NCI-H524 (cell line): ENCODE results near the gene DLX4.
A peak's percentile ranks its signal among the peaks of the same experiment; 100 is the strongest.

Experiments used
- DNase-seq, 2 experiments: peaks; one replicate each; lab custom pipeline; 2025; lab: John Stamatoyannopoulos, UW

The DLX4 gene

GRCh38 chr17:49946964-49947584, 21.9 kb upstream of the DLX4 start:
- DNase-seq, result no peak

- no peak for DNase-seq
Measured at GRCh38 chr17:49949634-49950033, 19.4 kb upstream of the DLX4 start.

GRCh38 chr17:49951362-49952082, 17.5 kb upstream of the DLX4 start:
- no peak for DNase-seq

DNA sequence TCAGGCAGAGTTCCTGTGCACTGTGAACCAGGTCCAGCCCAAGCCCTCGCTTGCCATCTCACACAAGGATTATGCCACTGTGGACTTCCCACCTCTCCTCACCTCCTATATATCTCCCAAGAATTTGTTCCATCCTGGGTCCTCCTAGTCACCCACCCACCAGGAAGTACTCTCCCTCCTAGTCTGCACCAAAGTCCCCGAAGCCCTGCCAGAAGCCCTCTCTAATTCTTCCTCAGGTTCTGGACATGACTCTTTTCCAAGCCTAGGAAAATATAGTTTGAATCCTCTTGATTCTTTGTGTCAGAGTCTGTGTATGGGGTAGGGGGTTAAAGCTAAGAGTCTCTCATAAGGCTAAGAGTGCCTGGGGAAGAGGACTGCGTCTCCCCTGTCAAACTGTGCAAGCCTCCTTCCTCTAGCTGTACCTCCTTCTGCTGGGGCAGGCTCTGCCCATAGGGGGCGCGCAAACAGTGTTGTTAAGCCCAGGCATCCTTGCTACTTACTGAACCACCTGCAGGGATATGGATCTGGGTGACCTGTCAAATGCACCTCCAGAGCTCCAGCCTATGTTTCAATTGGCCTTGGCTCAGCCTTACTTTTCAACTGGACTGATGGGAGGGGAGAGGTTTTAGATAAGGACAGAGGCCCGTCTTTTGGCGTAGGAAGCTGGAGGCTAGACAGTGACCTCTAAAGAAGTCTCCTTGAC, 16.6 kb upstream of the DLX4 start:
- DNase-seq, result peak; percentile 74 to 81

DNA sequence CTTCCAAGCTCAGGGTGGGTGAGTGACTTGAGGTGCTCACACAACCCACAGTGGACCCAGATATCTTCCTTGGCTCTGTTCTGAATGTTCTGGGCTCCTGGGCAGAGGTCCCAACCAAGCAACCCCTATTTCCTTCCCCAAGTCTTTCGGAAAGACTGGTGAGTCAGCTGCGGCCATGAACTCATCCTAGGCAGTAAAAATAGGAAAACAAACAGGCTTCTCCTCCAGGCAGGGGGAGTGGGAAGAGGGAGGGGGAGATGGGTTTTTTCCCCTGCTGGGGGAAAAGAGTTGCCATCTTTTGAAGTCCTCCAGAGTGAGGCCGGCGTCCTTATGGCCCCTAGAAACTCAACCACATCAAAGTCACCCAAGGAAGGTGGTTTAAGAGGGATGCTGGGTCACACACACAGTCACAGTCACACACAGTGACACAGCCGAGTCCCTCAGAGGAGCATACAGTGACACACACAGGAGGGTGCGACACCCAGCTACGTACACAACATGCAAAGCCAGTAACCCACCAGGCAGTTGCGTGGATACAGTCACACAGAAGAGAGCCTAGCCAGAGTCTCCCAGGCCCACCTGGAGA, 16.0 kb upstream of the DLX4 start:
- DNase-seq, result no peak

DNA sequence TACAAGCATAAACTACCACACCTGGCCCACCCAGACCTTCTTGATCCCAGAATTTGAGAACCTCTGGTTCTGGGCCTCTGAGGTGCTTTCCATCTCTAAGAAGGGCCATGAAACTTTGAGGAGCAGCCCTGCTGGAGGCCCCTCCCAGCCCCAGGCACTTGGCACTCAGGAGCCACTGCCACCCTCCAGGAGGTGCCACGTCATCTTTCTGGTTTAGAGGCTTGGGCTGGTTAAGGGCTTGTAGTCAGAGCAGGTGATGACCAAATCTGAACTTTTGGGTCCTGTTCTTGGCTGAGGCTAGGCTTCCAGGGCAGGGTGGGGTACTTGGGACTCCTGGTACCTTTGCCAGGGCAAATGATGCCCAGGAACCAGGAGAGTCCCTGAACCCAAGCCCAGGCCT, 13.8 kb upstream of the DLX4 start:
- no peak for DNase-seq

- DNase-seq, result no peak
Measured at GRCh38 chr17:49956780-49957179, 12.2 kb upstream of the DLX4 start.

- DNase-seq, result no peak
Measured at GRCh38 chr17:49957350-49957749, 11.6 kb upstream of the DLX4 start.

GRCh38 chr17:49958723-49959122, 10.3 kb upstream of the DLX4 start:
- no peak for DNase-seq

DNA sequence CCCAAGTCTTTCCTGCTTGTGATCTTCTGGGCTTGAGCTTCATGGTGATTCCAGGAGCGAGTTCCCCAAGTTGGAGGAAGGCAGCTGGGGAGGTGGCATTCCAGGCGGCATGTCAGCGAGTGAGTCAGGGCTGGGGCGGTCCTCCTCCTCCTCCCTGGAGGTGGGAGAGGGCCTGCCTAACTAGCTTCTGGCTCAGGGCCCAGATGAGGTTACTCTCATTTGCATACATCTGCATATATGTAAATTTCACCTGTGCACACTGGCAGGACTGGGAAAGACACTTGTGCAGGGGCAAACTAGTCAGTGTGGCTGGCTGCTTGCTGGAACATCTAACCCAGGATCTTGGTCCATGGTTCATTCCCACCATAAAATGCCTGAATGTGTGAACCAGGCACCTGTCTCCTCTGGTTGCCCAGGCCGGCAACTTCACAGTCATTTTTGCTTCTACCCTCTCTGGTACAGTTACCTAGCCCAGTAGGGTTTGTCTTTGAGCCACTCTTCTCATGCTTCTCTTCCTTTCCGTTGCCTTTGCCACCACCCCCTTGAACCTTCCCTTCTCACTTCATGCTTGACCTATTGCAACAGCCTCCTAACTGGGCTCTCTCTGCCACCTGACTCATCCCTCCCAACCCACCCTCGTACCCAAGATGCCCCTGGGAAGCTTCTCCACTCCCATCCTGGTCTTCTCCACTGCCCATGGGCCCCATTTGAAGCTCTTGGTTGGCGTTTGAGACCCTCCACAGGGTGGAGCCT, 9.6 kb upstream of the DLX4 start:
- no peak for DNase-seq

DNA sequence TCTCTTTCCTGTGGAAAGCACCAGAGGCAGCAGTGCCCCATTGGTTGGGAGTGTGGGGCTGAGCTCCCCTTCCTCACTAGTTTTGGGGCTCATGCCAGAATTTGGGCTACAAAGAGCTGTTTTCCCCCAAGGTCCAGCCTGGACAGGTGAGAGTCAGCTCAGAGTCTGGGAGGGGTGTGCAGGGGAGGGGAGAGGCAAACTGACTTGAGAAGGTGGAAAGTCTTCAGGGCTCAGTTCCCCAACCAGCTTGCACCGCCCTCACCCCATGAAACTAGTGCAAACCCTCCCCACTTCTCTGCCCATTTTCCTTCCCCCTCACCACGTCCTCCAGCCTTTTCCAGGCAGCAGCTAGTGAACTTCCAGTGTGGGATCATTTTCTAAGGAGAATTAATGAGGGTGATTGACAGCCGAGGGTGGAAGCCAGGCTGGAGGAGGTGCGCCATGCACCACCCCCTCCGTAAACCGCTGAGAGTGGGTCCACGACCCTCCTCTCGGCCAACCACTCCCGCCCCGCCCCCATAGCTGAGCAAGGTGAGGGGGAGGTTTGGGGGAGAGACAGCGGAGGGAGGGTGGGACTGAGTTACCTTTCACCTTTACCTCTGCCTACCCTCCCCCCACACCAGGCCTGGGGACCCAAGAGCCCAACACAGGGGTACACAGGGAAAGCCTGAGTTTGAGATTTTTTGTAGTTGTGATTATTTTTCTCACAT, 6.2 kb upstream of the DLX4 start:
- DNase-seq, result no peak

DNA sequence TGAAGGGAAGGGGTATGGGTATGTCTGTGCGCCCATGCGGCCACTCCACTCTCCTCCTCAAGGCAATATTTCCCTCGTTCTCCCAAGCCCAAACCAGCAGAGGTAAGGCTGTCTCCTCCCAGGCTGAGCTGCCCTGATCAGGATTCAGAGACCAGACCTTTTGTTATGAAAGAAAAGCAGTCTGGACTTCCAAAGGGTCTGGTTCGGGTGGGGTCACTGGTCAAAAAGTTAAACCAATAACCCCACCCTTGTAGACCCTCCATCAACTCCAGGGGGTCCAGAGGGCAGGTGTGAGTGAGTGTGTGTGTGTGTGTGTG, 5.7 kb upstream of the DLX4 start:
- no peak for DNase-seq

- DNase-seq, result no peak
Measured at GRCh38 chr17:49963626-49964302, 5.2 kb upstream of the DLX4 start.

GRCh38 chr17:49964303-49964768, 4.7 kb upstream of the DLX4 start:
- DNase-seq, result no peak

DNA sequence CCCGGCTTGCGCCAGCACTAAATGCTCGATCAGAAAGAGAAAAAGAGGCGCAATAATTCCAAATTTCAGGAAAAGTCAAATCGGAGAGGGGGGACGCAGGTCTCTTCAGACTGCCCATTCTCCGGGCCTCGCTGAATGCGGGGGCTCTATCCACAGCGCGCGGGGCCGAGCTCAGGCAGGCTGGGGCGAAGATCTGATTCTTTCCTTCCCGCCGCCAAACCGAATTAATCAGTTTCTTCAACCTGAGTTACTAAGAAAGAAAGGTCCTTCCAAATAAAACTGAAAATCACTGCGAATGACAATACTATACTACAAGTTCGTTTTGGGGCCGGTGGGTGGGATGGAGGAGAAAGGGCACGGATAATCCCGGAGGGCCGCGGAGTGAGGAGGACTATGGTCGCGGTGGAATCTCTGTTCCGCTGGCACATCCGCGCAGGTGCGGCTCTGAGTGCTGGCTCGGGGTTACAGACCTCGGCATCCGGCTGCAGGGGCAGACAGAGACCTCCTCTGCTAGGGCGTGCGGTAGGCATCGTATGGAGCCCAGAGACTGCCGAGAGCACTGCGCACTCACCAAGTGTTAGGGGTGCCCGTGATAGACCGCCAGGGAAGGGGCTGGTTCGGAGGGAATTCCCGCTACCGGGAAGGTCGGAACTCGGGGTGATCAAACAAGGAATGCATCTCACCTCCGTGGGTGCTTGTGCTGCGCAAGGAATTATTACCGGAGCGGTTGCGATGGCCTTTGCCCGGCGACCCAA, 4.0 kb upstream of the DLX4 start:
- no peak for DNase-seq

- no peak for DNase-seq
Measured at GRCh38 chr17:49965524-49965909, 3.5 kb upstream of the DLX4 start.

DNA sequence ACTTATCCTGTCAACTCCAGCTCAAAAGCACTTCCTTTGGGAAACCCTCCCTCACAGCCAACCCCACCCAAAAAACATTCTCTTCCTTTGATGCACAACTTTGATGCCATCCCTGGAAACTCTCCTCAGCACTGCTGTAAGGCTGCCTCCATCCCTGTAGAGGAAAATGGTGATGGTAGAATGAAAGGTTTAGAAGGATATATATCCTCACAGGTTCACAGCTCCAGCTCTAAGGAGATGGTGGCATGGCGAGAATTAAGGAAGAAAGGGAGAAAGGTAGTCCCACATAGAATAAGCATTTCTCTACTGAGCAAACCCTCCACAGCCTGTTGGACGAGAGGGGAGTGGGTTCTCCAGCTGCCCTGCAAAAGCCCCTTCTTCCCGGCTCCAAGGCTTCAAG, 2.2 kb upstream of the DLX4 start:
- DNase-seq, result no peak

- no peak for DNase-seq
Measured at GRCh38 chr17:49967205-49967604, 1.8 kb upstream of the DLX4 start.

GRCh38 chr17:49967621-49968404, 1.2 kb upstream of the DLX4 start:
- no peak for DNase-seq
